ENCODE results near the gene GCAT. TPM values are rescaled to one million over a fixed set of nuclear protein-coding genes. Genes with fewer than 3 reads are reported as not detected.

The GCAT gene
- total RNA-seq, 4 donors from 2014 or later = 10.3 to 39.8 (median 21.5) TPM

DNA sequence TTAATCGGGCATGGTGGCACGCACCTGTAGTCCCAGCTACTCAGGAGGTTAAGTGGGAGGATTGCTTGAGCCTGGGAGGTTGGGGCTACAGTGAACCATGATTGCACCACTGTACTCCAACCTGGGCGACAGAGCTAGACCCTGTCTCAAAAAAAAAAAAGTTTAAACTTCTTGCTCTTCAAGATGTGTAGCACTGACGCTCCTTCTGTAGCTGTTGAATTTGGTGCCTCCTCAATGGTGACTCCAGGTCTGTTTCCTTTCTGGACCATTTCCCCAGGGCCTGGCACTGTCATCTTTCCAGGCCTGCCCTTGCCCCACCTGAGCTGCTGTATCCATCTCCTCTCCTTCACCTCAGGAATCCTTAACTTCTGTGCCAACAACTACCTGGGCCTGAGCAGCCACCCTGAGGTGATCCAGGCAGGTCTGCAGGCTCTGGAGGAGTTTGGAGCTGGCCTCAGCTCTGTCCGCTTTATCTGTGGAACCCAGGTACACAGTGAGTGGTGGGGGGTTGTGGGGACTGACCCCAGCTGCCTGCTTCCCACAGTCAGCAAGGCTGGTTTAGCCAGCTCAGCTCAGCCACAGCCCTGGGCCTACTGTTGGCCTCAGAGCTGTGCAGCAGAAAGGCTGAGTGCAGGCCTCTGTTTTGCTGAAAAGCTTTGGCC is 2.1 kb downstream of the GCAT start:
- WGBS, 2 donors = 91 to 92% methylated on average over 5 of the region's 5 CpGs
- Histone ChIP-seq H3K4me1 (peaks cover 0 to 35% (median 18%) of the 10 kb centered on the region in 4 donors), H3K4me3 (no peak overlapping the region), H3K27ac (no peak overlapping the region), H3K27me3 (no peaks in the 10 kb centered on the region), H3K9me3 (no peaks in the 10 kb centered on the region), H3K36me3 (peaks cover 0 to 29% (median 0%) of the 10 kb centered on the region in 3 donors)
- TF ChIP-seq, protein P1, sequence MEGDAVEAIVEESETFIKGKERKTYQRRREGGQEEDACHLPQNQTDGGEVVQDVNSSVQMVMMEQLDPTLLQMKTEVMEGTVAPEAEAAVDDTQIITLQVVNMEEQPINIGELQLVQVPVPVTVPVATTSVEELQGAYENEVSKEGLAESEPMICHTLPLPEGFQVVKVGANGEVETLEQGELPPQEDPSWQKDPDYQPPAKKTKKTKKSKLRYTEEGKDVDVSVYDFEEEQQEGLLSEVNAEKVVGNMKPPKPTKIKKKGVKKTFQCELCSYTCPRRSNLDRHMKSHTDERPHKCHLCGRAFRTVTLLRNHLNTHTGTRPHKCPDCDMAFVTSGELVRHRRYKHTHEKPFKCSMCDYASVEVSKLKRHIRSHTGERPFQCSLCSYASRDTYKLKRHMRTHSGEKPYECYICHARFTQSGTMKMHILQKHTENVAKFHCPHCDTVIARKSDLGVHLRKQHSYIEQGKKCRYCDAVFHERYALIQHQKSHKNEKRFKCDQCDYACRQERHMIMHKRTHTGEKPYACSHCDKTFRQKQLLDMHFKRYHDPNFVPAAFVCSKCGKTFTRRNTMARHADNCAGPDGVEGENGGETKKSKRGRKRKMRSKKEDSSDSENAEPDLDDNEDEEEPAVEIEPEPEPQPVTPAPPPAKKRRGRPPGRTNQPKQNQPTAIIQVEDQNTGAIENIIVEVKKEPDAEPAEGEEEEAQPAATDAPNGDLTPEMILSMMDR (IDR thresholded peaks at IDR 0.05) = no peak
- TF ChIP-seq POLR2A (IDR thresholded peaks at IDR 0.05) (no peak), EP300 (IDR thresholded peaks at IDR 0.05) (no peak)
- DNase-seq (ENCODE audit: low spot score in 2 of 2) = no peak

DNA sequence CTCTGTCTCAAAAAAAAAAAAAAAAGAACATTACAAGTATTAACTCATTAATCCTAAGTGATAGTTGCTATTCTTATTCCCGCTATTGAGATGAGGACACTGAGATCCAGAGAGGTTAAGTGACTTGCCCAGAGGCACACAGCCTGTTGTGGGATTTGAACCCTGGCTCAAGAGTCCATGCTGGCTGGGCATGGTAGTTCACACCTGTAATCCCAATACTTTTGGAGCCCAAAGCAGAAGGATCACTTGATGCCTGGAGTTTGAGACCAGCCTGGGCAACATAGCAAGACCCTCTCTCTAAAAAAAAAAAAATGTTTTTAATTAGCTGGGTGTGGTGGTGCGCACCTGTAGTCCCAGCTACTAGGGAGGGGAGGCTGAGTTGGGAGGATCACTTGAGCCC is 4.1 kb downstream of the GCAT start:
- H3K27me3 ChIP-seq = no peaks in the 10 kb centered on the region
- no peaks in the 10 kb centered on the region for H3K9me3 ChIP-seq
- H3K4me1 ChIP-seq = peaks cover 0 to 21% (median 11%) of the 10 kb centered on the region in 4 donors
- no peak overlapping the region for H3K27ac ChIP-seq
- TF ChIP-seq POLR2A (IDR thresholded peaks at IDR 0.05) = no peak
- H3K4me3 ChIP-seq = no peak overlapping the region
- peaks cover 0 to 49% (median 0%) of the 10 kb centered on the region in 3 donors for H3K36me3 ChIP-seq
- no peak for DNase-seq (ENCODE audit: low spot score in 2 of 2)
- WGBS, 2 donors = 88 to 92% methylated on average over 2 of the region's 2 CpGs

DNA sequence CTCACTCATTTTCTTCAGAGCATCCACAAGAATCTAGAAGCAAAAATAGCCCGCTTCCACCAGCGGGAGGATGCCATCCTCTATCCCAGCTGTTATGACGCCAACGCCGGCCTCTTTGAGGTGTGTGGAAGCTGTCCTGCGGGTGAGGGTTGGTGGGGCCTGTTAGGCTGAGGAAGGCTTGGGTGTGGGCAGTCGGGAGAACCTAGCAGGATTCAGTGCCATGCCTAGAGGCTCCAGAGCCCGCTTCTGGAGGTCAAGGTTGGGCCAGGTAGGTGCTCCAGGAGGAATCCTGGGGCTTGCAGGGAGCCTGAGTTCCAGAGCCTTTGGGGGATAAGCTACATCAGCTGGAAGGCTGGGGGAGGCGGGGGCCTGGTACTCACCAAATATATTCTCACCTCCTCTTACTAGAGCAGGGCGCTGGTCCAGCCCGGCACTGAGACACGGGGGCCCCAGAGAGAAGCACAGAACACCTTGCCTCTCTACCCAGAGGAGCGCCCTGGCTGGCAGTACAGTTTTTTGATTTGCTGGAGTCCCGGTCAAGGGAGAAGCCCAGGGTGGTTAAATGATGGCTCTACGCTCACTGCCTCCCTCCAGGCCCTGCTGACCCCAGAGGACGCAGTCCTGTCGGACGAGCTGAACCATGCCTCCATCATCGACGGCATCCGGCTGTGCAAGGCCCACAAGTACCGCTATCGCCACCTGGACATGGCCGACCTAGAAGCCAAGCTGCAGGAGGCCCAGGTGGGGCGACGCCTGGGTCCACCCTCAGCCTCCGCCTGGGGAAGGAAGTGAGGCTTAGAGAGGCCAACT is 5.3 kb downstream of the GCAT start:
- Histone ChIP-seq H3K27ac (no peak overlapping the region), H3K9me3 (no peaks in the 10 kb centered on the region), H3K4me3 (no peak overlapping the region), H3K4me1 (peaks cover 0 to 21% (median 14%) of the 10 kb centered on the region in 4 donors), H3K27me3 (no peaks in the 10 kb centered on the region), H3K36me3 (peaks cover 0 to 49% (median 0%) of the 10 kb centered on the region in 3 donors)
- DNase-seq (ENCODE audit: low spot score in 2 of 2) = no peak
- TF ChIP-seq, protein P1 (IDR thresholded peaks at IDR 0.05) = no peak
- TF ChIP-seq EP300 (IDR thresholded peaks at IDR 0.05) = no peak
- TF ChIP-seq POLR2A (IDR thresholded peaks at IDR 0.05) = no peak
- 89 to 92% methylated on average over 20 to 27 of the region's 27 CpGs for WGBS, 2 donors

DNA sequence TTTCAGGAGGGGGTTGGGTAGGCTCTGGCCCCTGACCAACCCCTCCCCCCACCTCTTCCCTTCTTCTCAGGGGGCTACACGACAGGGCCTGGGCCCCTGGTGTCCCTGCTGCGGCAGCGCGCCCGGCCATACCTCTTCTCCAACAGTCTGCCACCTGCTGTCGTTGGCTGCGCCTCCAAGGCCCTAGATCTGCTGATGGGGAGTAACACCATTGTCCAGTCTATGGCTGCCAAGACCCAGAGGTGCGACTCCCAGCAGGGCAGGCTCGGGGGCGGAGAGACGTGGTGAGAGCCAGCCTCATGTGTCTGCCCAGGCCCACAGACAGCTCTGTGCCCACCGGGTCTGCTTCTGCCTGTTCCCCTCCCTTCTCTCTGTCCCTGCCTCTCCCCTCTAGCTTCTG is 7.9 kb downstream of the GCAT start:
- peaks cover 0 to 21% (median 14%) of the 10 kb centered on the region in 4 donors for H3K4me1 ChIP-seq
- WGBS, 2 donors = 83 to 86% methylated on average over 12 of the region's 12 CpGs
- peaks cover 0 to 17% of the 10 kb centered on the region in 2 donors for H3K27me3 ChIP-seq
- no peak overlapping the region for H3K27ac ChIP-seq
- DNase-seq (ENCODE audit: low spot score in 2 of 2) = no peak
- H3K36me3 ChIP-seq = peaks cover 0 to 45% (median 0%) of the 10 kb centered on the region in 3 donors
- H3K9me3 ChIP-seq = no peaks in the 10 kb centered on the region
- H3K4me3 ChIP-seq = no peak overlapping the region
- TF ChIP-seq EP300 (IDR thresholded peaks at IDR 0.05) (no peak), POLR2A (IDR thresholded peaks at IDR 0.05) (no peak)
- TF ChIP-seq, protein P1 (IDR thresholded peaks at IDR 0.05) = no peak

DNA sequence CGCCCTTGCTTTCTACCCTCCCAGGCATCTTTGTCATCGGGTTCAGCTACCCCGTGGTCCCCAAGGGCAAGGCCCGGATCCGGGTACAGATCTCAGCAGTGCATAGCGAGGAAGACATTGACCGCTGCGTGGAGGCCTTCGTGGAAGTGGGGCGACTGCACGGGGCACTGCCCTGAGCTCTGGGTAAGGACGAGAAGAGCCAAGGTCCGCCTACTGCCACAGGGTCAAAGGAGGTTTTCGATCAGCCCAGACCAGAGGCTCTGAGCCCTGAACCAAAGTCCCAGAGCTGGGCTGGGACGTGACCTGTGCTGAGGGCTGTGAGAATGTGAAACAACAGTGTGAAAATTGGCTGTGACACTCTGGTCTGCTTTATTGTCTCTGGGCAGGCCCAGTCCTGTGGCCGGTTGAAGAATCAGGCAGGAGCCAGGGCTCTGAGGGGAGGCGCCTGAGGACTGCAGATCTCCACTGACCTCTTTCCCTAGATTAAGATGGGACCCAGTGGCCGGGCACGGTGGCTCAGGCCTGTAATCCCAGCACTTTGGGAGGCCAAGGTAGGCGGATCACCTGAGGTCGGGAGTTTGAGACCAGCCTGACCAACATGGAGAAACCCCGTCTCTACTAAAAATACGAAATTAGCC is 8.9 kb downstream of the GCAT start:
- H3K27ac ChIP-seq = no peak overlapping the region
- peaks cover 0 to 21% (median 14%) of the 10 kb centered on the region in 4 donors for H3K4me1 ChIP-seq
- H3K9me3 ChIP-seq = no peaks in the 10 kb centered on the region
- WGBS, 2 donors = 88 to 90% methylated on average over 23 of the region's 23 CpGs
- peaks cover 0 to 26% of the 10 kb centered on the region in 2 donors for H3K27me3 ChIP-seq
- no peak for DNase-seq (ENCODE audit: low spot score in 2 of 2)
- H3K36me3 ChIP-seq = peaks cover 0 to 45% (median 0%) of the 10 kb centered on the region in 3 donors
- no peak for TF ChIP-seq POLR2A (IDR thresholded peaks at IDR 0.05)
- TF ChIP-seq, protein P1 (IDR thresholded peaks at IDR 0.05) = no peak
- TF ChIP-seq EP300 (IDR thresholded peaks at IDR 0.05) = no peak
- H3K4me3 ChIP-seq = no peak overlapping the region
